HS-27A (cell line): ENCODE data around the gene MAD1L1.
"Not testable (repeated sequence)": the region's sequence is repeated elsewhere in the genome, so short reads cannot be mapped to it uniquely, and the experiment has no call there.

Source experiments
- DNase-seq: peaks from one replicate; pipeline ENCODE4 v3.0.0-alpha.2; 2012; ENCODE audit warnings: low read depth, missing footprints

The MAD1L1 gene

GRCh38 chr7:1942243-1942940 is 290.4 kb downstream of the MAD1L1 start:
- no peak for DNase-seq

GRCh38 chr7:1941464-1942242 is 291.1 kb downstream of the MAD1L1 start:
- DNase-seq: no peak

GRCh38 chr7:1940863-1941262 is 291.9 kb downstream of the MAD1L1 start:
- DNase-seq: no peak

DNA sequence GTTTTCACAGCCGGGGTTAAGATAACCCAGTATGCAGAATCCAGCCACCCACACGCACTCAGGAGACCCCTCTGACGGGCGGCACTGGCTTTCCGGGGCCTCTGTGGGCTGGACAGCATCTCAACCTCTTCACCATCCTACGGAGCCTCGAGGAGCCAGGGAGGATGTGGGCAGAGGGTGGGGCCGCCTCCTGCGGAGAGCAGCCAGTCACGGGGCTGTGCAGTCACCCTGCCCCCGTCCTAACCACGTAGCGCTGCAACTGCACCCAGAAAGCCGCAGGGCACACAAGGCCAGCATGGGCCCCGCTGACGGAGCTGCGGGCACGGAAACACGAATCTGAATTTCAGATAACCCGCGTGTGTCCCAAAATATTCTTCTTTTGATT is 292.4 kb downstream of the MAD1L1 start:
- DNase-seq: no peak

DNA sequence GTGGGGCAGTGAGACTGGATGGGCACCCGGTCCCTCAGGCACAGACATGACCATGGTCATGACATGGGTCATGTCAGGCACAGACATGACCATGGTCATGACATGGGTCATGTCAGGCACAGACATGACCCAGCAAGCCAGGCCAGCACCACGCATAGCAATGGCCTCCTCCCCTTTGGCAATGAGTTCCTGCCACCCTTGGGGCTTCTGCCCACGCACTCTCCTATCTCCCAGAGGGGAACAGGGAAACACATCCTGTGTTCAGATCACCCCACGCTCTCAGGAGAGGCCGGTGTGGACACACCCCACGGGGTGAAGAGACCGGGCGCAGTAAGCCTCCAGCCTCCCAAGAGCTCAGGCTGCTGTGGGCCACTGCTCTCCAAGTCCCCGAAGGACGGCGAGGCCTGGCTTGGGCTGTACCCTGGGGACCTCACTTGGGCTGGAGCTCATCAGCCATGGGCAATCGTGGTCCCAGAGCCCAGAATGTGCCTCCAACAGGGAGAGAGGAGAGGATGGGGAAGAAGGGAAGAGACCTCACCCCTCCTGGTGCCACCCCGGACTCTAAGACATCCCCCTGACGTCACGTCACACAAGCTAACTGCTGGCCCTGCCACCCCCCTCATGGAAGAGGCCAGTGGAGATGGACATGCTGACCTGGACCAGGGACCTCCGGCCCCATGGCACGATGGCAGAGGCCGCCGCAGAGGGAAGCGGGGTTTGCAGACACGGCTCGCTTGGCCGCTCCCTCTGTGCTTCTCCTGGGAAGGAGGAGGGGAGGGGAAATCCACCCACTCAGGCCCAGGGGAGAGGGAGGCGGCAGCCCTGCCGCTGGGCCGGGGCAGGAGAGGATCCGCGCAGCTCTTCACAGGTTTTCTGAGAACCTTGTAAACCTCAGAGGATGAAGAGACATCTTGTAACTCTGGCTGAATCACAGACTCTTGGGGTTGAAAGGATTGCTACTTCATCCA is 293.0 kb downstream of the MAD1L1 start:
- no peak for DNase-seq

GRCh38 chr7:1938788-1939433 is 293.8 kb downstream of the MAD1L1 start:
- DNase-seq: no peak

GRCh38 chr7:1937252-1937605 is 295.5 kb downstream of the MAD1L1 start:
- no peak for DNase-seq

- DNase-seq: no peak
Measured at GRCh38 chr7:1936531-1937251, 296.1 kb downstream of the MAD1L1 start.

DNA sequence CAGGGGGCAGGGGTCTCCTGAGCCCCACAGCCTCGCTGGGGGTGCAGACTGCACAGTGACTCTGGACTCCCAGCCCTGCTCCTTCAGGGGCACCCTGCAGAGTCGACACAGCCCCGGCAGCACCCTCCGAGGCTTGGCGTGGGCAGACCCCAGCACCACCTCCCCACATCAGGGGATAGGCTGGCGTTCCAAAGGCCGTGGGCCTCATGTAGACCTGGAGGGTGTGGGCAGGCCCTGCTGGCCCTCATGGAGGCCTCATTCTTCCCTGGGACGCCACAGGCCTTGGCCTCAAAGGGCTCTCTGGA is 296.8 kb downstream of the MAD1L1 start:
- DNase-seq: no peak

GRCh38 chr7:1935176-1936005 is 297.4 kb downstream of the MAD1L1 start:
- DNase-seq: no peak

DNA sequence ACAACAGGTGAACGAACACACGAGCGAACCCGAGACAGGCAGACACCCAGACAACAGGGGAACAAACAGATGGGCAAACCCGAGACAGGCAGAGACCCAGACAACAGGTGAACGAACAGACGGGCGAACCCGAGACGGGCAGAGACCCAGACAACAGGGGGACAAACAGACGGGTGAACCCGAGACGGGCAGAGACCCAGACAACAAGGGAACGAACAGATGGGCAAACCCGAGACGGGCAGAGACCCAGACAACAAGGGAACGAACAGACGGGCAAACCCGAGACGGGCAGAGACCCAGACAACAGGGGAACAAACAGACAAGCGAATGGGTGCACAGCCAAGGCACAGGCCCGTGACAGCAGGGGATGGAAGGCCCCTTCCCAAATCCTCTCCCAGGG is 298.0 kb downstream of the MAD1L1 start:
- no peak for DNase-seq

DNA sequence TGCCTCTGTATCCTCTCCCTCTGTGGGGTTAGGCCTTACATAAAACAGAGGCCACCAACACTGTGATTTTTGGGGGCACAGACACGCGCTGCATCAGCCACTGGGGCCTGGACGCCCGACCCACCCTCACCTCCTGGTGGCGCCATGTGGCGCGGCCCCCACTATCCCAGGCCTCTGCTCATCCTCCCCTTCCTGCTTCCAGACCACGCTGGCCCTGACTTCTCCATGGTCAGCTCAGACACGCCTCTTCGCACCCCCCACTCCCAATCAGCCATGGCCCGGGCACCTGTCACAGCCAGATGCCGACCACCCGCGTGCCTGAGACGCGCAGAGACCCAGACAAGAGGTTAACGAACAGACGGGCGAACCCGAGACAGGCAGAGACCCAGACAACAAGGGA is 298.7 kb downstream of the MAD1L1 start:
- DNase-seq: no peak

DNA sequence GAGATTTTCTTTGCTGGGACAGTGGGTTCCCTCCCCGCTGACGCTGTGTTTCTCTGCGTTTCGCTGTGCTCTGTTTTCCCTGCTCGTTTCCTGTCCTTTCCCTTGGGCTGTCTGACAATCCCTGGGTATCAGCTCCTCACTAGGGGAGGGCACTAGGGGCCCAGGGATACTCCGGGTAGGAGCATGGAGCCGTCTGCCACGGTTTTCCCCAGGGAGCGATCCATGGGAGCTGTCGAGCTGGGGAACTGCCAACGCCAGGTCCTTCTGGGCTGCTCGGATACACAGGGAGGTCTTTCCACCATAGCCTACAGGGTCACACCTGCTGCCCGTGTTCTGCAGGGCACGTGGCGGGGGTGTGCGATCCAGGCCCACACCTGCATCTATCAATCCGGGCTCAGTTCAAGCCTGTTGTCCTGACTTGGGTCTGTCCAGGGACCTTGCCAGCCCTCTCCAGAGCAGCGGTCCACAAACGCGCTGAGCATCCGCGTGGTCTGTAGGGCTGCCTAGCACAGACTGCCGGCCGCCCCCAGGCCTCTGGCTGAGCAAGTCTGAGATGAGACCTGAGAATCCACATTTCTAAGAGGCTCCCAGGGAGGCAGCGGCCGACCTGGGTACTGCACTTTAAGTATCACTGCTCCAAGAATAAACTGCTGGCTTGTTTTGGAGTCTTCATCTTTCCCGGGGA is 299.5 kb downstream of the MAD1L1 start:
- no peak for DNase-seq

GRCh38 chr7:1931951-1932270 is 300.8 kb downstream of the MAD1L1 start:
- DNase-seq: no peak

DNA sequence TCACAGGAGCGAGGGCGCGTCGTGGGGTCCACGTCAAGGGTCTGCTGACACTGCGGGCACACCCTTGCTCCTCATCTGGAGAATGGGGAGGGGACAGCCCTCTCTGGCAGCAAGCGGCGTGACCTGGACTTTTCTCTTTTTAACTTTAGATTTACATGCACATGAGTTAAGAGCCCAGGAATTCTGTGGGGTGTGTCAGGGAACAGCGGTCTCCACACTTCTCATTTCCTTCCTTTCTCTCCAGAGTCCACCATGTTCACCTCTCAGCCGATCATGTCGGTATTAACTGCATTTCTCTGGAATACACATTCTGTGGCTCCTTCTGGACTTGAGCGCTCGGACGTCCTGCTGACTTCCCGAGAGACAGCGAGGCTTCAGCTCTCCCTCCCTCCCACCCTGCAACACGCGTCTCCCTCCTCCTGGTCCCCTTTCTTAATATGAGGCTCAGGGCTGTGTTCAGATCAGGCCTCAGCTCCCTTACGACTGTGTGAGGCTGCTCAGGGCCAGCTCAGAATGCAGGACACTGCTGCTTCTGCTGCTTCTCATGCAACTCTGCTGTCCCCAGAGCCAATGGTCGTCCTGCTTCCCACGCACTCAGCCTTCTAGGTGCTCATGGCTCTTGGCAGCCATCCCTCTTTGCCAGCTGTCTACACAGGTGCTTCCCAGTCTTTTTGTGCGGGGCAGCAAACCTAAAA is 301.3 kb downstream of the MAD1L1 start:
- no peak for DNase-seq

DNA sequence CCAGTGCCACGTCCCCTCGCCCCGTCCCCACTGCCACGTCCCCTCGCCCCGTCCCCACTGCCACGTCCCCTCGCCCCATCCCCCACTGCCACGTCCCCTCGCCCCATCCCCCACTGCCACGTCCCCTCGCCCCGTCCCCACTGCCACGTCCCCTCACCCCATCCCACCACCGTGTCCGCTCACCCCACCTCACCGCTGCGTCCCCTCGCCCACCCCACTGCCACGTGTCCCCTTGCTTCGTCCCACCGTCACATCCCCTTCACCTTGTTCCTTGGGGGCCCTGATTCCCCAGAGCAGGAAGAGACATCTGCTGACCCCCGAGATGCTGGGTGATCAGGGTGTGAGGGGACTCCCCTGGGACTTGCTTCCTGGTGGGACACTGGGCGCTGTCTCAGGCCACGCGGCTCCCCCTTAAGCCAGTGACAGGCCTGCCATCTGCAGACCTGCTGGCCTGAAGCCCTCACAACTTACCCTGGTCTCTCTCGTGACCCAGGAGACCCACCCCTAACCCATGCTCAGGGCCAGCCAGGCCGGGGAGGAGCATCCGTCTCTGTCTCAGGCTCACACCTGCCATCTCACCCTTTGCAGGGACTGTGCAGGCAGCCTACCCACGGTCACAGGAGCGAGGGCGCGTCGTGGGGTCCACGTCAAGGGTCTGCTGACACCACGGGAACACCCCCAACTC is 302.2 kb downstream of the MAD1L1 start:
- no peak for DNase-seq

GRCh38 chr7:1929349-1929925 is 303.3 kb downstream of the MAD1L1 start:
- not testable (repeated sequence) for DNase-seq

- DNase-seq: no peak
Measured at GRCh38 chr7:1928645-1929348, 303.9 kb downstream of the MAD1L1 start.
